ENCODE data around the gene NDUFA9.

The NDUFA9 gene

DNA sequence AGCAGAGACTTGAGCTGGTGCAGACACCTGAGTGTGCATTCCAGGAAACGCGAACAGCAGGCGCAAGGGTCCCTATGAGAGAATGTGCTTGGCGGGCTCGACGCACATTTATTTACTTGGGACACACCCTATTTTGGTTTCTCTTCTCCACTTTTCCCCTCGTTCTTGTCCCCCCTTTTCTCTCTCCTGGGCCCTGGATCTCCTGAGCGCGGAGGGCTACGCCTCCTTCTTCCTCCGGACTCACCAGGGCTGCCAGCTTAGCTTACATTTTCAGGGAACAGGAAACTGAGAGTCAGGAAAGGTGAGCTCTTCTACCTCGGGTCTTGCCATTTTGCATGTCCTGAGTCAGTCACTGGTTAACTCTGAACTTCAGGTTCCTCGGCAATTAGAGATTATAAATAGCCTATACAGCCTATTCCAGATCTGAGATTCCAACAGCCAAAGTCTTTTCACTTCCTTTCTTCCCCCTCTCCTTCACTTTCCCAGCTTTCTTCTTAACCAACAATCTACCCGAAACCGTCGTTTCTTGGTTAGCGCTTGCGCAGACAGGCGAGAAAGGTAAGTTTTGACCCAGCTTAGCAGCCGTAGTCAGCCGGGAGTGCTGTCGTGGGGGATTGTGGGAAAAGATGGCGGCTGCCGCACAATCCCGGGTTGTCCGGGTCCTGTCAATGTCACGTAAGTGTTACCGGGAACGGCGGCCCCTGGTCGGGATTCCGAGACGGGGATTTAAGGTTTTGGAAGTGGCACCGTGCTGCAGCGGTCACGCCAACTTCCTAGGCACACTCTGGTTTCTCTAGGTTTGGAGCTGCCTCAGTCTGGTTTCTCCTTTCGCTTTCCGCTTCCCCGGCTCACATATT is at the start of gene NDUFA9, which contains the start of gene AKAP3:
Gene NDUFA9 (plus strand): TSS at position 614 of the 857 bp plus-strand sequence. CDS start 13 bp downstream, at position 627.
Gene AKAP3 (minus strand): TSS at position 551 of the 857 bp plus-strand sequence. CDS start 10,855 bp downstream, outside the sequence.
- FAIRE-seq: peak; percentile 89

- FAIRE-seq: no peak
Measured at GRCh38 chr12:4603421-4603820, 45.5 kb upstream of the NDUFA9 start.

DNA sequence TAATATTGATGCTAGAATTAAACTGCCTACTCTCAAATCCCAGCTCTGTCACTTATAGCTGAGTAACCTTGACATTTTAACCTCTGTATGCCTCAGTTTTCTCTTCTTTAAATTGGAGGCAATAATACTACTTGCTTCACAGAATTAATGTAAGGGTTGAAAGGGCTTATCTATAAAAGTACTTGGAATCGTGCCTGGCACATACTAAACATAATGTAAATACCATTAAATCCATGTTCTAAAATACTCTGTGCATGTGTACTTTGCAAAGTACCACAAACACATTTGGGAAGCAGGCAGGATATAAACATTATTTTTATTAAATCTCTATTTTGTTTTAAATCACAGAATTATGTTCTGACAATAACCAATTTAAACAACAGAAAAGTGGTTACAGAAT is 45.0 kb upstream of the NDUFA9 start:
- no peak for FAIRE-seq

DNA sequence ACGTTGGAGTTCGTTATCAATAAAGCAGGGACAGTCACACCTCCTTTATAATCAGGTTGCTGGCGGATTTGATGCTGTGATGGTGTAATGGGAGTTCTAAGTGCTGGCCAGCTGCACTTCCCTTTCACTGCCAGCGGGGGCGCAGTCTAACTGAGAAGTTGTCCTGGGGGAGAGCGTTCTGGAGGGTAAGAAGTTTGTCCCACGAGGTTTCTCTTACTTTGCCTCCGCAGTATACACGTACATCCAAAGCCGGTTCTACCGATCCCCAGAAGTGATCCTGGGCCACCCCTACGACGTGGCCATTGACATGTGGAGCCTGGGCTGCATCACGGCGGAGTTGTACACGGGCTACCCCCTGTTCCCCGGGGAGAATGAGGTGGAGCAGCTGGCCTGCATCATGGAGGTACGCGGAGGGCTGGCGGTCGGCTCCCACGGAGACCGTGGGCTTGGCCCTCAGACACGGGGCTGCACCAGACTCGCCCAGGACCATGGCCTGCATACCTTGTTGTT is 44.2 kb upstream of the NDUFA9 start:
- peak; percentile 54 for FAIRE-seq

GRCh38 chr12:4607056-4607455 is 41.9 kb upstream of the NDUFA9 start:
- no peak for FAIRE-seq

- no peak for FAIRE-seq
Measured at GRCh38 chr12:4609071-4609470, 39.8 kb upstream of the NDUFA9 start.

DNA sequence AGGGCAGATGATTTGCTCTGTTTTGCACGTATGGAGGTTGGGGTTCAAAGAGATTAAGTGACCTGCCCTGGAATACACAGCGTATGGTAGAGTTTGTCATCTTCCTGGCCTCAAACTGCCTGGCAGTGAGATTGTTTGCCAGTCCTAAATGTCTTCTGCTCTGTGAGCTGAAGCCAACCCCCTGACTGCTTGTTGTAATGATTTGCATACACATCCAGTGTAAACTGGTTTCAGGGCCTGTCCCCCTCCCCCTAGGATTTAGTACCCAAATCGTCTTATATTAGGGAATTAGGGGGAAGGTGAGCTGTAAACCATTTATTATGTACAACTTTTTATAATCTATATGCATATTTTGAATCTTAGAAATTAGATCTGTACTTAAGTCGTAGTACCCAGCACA is 38.4 kb upstream of the NDUFA9 start:
- no peak for FAIRE-seq

DNA sequence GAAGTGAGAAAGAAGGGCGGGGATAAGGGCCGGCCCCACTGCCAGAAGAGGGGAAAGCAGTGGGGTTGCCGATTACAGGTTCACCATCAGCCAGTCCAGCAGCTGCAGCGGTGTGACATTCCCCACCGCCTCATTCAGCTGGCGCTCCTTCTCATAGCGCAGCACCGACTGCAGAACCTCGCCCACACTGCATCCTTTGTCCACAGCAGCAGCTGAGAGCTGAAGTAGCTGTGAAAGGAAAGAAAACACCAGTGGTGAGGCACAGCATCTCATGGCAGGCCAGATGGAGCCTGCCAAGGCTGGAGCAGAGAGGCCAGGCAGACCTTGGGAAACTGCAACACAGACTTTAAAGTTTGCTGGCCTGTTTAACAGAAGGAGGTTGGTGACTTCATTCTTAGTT is 33.2 kb upstream of the NDUFA9 start:
- no peak for FAIRE-seq

- FAIRE-seq: no peak
Measured at GRCh38 chr12:4621511-4621910, 27.4 kb upstream of the NDUFA9 start.

DNA sequence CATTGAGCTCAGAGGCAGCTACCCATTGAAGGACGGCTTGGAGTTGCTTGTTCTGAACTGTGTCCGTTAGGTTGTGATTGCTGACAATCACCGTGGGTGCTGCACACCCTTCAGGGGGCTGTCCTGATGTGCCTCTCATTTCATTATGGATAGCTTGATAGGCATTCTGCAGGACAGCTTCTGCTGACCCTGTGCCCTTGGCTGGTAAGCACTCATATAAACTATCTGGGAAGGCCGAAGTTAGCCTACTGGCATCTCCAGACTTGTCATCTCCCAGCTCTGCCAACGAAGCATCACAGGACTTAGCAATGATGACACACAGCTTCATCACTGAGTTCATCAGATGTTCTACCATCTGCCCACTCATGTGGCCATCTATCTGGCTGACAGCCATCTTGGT is 22.4 kb upstream of the NDUFA9 start:
- no peak for FAIRE-seq

DNA sequence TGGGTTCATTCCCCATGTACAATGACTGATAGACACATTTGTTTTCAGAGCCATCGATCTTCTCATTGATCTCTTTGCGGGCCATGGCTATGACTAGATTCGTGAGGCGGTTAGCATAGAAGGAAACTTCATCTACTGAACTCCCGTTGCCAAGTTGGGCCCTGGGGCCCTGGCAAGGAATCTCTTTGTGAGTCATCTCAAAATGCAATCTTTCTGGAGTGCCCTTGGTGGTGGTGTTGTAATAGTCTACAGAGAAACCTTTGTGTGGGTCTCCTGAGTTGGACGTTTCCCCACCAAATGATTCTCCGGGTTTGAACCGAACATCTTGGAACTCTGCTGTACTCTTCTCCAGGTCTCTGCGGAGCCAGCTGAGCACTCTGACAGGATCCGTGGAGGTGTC is 20.5 kb upstream of the NDUFA9 start:
- no peak for FAIRE-seq

GRCh38 chr12:4630262-4630661 is 18.7 kb upstream of the NDUFA9 start:
- FAIRE-seq: no peak

DNA sequence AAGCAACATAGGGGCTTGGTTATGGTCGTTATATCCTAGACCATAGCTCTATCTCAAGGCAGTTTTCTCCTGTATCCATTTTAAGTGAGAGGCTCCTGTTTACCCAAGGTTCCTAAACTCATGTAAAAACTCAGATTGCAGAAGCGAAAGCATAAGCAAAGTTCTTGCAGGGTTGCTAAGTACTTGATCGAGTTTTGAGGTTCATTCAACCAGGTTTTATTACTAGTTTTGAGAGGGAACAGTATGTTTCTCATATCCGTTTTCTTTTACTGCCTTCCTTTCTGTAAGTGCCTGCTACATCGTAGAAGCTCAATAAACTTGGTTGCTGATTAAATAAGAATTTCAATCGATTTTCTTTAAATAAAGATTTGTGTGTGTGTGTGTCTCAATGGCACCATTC is 5.2 kb upstream of the NDUFA9 start:
- no peak for FAIRE-seq

GRCh38 chr12:4645023-4645422 is 3.9 kb upstream of the NDUFA9 start:
- no peak for FAIRE-seq

- FAIRE-seq: no peak
Measured at GRCh38 chr12:4648104-4648500, 812 bp upstream of the NDUFA9 start.

DNA sequence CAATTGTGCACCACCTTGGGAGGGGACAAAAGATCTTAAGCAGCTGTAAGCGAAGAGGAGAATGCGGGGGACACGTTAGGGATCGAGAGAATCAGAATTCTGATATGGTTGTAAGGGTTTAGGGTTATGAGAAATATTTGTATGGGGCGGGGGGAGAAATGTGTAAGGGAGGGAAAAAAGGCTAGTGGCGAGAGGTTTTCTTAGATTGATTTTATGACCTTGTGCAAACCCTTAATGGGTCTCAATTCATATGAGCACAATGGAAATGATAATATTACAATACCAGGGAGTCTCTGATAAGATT is 396 bp downstream of the NDUFA9 start:
- no peak for FAIRE-seq

- no peak for FAIRE-seq
Measured at GRCh38 chr12:4653257-4653656, 4.3 kb downstream of the NDUFA9 start.

- no peak for FAIRE-seq
Measured at GRCh38 chr12:4653691-4654090, 4.8 kb downstream of the NDUFA9 start.

DNA sequence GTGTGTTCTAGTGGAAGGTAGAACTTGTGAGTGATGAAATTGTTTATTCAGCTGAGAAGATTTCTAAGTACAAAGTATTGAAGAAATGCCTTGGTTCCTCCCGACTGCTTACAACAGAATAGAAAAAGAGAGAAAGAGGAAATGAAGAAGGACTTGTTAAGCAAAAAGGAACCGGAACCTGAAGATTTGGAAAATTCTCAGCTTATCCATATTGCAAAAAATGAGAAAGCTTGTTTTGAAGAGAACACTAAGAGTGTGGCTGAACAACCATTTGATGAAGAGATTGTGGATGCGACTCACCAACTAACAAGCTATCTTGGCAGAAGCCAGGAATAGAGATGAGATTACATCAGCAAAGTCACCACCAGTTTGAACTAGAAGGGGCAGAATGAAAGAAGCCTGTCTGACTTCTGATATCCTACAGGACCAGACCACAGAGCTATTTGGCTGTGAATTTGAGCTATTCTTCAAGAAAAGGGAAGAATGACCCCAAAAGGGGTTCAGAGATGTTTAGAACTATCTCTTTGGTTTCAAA is 15.1 kb downstream of the NDUFA9 start:
- no peak for FAIRE-seq

- no peak for FAIRE-seq
Measured at GRCh38 chr12:4665236-4665635, 16.3 kb downstream of the NDUFA9 start.

DNA sequence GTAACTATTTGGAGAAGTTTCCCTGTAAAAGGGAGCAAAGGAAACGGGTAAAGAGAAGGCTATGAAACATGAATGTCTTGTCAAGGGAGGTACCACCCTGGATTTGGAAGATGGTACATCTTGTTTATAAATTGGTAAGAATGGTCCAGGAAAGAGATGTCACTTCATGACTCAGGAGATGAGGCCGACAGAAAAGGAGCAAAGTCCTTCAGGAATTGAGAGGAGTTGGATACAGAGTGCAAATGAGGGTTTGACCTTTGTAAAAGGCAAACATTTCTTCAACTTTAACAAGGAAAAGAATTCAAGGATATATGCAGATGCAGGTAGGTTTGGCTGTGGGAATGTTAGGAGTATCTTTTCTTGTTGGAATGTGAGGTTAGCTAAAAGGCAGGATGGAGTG is 30.8 kb downstream of the NDUFA9 start:
- FAIRE-seq: no peak

DNA sequence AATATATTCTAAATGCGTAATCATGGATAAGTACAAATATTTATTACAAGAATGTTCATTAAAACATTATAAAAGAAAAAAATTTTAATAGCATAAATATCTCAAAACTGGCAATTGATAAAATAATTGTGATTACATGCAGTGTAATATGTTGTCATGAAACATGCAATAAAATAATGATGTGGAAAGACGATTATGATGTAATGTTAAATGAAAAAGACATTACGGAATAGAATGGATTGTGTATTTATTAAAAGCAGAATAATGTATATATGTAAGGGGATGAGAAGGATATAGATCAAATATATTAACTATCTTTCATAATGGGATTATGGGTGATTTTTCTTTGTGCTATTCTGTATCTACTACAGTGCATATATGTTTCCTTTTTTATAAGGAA is 32.8 kb downstream of the NDUFA9 start:
- no peak for FAIRE-seq

DNA sequence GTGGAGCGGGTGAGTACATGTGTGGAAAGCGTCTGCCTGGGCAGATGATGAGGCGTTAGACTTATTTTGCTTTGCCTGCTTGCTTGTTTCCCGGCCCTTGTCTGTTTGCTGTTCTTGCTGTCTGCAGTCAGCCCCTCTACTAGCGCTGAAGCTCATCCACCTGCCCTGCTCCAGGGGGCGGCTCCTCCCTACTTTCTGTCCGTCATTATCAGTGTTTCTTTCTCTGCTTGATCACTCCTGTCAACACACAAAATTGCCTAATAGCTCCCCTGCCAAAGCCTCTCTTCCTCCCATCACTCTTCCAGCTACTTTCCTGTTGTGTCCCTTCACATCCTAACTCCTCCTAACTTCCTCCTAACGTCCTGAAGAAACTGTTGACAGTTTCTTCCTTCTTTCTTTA is 36.4 kb downstream of the NDUFA9 start:
- FAIRE-seq: no peak

DNA sequence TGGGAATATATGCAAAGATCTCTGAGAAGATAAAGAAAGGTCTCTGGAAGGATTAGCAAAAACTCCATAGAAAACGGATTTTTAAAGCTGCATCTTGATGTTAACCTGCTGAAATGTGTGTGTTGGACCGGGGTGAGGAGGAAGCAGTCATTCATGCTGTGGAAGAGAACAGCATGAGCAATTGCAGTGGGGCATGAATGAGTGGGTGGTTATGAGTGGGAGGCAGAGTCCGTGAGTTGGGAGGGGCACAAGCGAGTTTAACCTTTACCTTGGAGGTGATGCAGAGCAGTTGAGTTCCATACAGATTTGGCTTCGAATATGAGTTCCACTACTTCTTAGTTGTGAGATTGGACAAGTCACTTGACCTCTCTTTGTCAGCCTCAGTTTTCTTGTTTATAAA is 41.8 kb downstream of the NDUFA9 start:
- no peak for FAIRE-seq
